ENCODE measurements around the gene CDC16.

DNA sequence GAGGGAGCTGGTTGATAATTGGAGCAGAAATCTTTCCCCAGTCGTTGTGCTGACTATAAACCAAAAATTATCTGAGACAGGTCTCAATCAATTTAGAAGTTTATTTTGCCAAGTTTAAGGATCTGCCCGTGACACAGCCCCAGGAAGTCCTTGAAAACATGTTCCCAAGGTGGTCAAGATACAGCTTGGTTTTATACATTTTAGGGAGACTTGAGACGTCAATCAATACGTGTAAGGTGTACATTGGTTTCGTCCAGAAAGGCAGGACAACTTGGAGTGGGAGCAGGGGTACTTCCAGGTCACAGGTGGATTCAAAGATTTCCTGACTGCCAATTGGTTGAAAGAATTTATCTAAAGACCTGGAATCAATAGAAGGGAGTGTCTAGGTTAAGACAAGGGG, 38.1 kb upstream of the CDC16 start:
- TF ChIP-seq CTCF (conservative IDR thresholded peaks at IDR 0.05; ENCODE audit: low read length) (no peak), EZH2phosphoT487 (IDR thresholded peaks at IDR 0.05; ENCODE audit: borderline replicate concordance) (no peak)

All from Loucy (cell line).